ENCODE measurements around the gene ZNF619. TPM values are rescaled to one million over a fixed set of nuclear protein-coding genes. Genes with fewer than 3 reads are reported as not detected.

The ZNF619 gene
- total RNA-seq (2012; rRNA removed) (4.2 and 4.8 TPM in 2 replicates), polyA plus RNA-seq (2012; rRNA removed) (1.9 and 2.0 TPM in 2 replicates), Bru-seq, nascent RNA (percentile 53 among the genes with signal in this experiment), BruChase-seq, experiment 1, labeled RNA remaining after a 6-hour chase (percentile 66 among the genes with signal in this experiment), BruChase-seq, experiment 2, labeled RNA remaining after a 2-hour chase (percentile 61 among the genes with signal in this experiment)
- polyA plus RNA-seq (2012; cell fraction: cytosol; rRNA removed), result 0.63 and 0.71 TPM in 2 replicates
- 1.0 and 2.8 TPM in 2 replicates for polyA plus RNA-seq (2012; cell fraction: nucleus; rRNA removed; ENCODE audit: low replicate concordance)
- long read RNA-seq, partial matches to known transcripts, result 0 of 1 reads
- long read RNA-seq, other reads (novel, unspliced or antisense), result 0 of 1 reads

GRCh38 chr3:40476478-40477470 lies at the start of gene ZNF619:
ZNF619 (plus strand) TSS chr3:40477122; CDS start chr3:40477980, 858 bp downstream.
- Histone ChIP-seq H3K9me3 (ENCODE audit: control insufficient read depth, insufficient read depth, low read length) (no peaks in the 10 kb centered on the region), H3K9ac (ENCODE audit: low read depth, low read length) (peak within 1 kb of the TSS; percentile 84), H3K4ac (ENCODE audit: low read depth, low read length) (peak within 1 kb of the TSS; percentile 83), H3K18ac (ENCODE audit: low read depth, low read length) (peak within 1 kb of the TSS; percentile 17; the same call in 1 of the 2 replicates), H3K56ac (ENCODE audit: extremely low read depth, insufficient read depth, low read length) (0 out of 2 replicates have a peak within 1 kb of the TSS, but pooled peaks have one; percentile 39), H3K23ac (ENCODE audit: low read depth, low read length) (peak within 1 kb of the TSS; percentile 39; the same call in 1 of the 2 replicates), H4K20me1 (ENCODE audit: insufficient read depth, low read length) (no peaks in the 10 kb centered on the region), H4K8ac (ENCODE audit: low read depth in 2 of 2, low read length in 2 of 2) (peak within 1 kb of the TSS; percentile 95 to 96), H2AK5ac (ENCODE audit: low read depth, low read length) (no peak within 1 kb of the TSS), H3K4me2 (ENCODE audit: low read depth, low read length) (peak within 1 kb of the TSS; percentile 84), H3K4me3 (ENCODE audit: insufficient read depth, low read depth, low read length) (peak within 1 kb of the TSS; percentile 70), H3K27me3 (ENCODE audit: control insufficient read depth, insufficient read depth, low read length) (no peaks in the 10 kb centered on the region), H3K14ac (replicated peaks; ENCODE audit: low read depth, low read length) (peak within 1 kb of the TSS; percentile 83), H2AFZ (replicated peaks; ENCODE audit: low read length, poor library complexity) (peak within 1 kb of the TSS; percentile 87), H3K9me1 (ENCODE audit: insufficient read depth, low read length) (peaks cover 9% of the 10 kb centered on the region), H2AK9ac (replicated peaks; ENCODE audit: low read depth, low read length, poor library complexity) (peak within 1 kb of the TSS; percentile 56), H3K79me1 (ENCODE audit: low read depth in 1 of 2, low read length in 2 of 2) (peaks cover 8 to 11% of the 10 kb centered on the region in 2 experiments; a peak in 3 of 4 replicates), H3K36me3 (ENCODE audit: control insufficient read depth, insufficient read depth, low read length) (no peaks in the 10 kb centered on the region; the same call in 1 of the 2 replicates), H2BK120ac (ENCODE audit: low read depth, low read length) (0 out of 2 replicates have a peak within 1 kb of the TSS, but pooled peaks have one; percentile 20), H3K27ac (ENCODE audit: insufficient read depth, low read length) (peak within 1 kb of the TSS; percentile 41), H2BK20ac (ENCODE audit: low read depth, low read length) (no peak within 1 kb of the TSS), H3K4me1 (ENCODE audit: control insufficient read depth, insufficient read depth, low read length) (peaks cover 3% of the 10 kb centered on the region), H2BK5ac (ENCODE audit: low read depth, low read length, poor library complexity, severe bottlenecking) (no peak within 1 kb of the TSS), H4K91ac (ENCODE audit: insufficient read depth, low read depth, low read length) (peak within 1 kb of the TSS; percentile 67), H4K5ac (ENCODE audit: low read depth, low read length) (peak within 1 kb of the TSS; percentile 98), H2BK15ac (ENCODE audit: low read depth, low read length) (no peak within 1 kb of the TSS)
- ChIA-PET POLR2A (ENCODE audit: unreplicated experiment) (no interaction called here), CTCF (interaction anchor here (1.1 kb wide), 1 partner anchor 12 kb away, joined by 3 read pairs; no protein-coding TSS in a partner anchor)
- TF ChIP-seq FOS (IDR thresholded peaks at IDR 0.05; ENCODE audit: low read depth, low read length) (no peak), CTCF (conservative IDR thresholded peaks at IDR 0.05; ENCODE audit: low read depth, low read length) (no peak), POLR2A (IDR thresholded peaks at IDR 0.05; ENCODE audit: low read depth, low read length) (0 out of 2 replicates have a peak, but pooled peaks have one; percentile 27)
- peak; percentile 99 for ATAC-seq (ENCODE audit: low read depth)
- in situ Hi-C loops (cut with MboI; ENCODE audit: low sequenced_read_pairs) (no loop called here), intact Hi-C loops (cut with micrococcal nuclease) (loop anchor here (1.0 kb wide), 1 partner anchor 48 kb away; the partner anchor contains the start of gene ZNF621), dilution Hi-C loops (cut with HindIII; ENCODE audit: low sequenced_read_pairs, unreplicated experiment) (no loop called here)
- 0% methylated on average over 9 of the region's 48 CpGs; no CpG with 5 or more reads in 1 of the 2 experiments for WGBS, 2 experiments (ENCODE audit: extremely low coverage in 2 of 2, insufficient read length in 1 of 2)
- peak; percentile 73 for DNase-seq
- no TSS peak for BruUV-seq (replicated peaks)
